HG02798 (cell line): ENCODE measurements around the gene PDZK1.
"Not testable (repeated sequence)": the region's sequence is repeated elsewhere in the genome, so short reads cannot be mapped to it uniquely, and the experiment has no call there.

ENCODE experiments used
- ATAC-seq: cut with Tn5 transposase; IDR thresholded peaks from one replicate; pipeline ENCODE4 v1.9.1; 2021; ENCODE audit warnings: mild to moderate bottlenecking; ENCODE audit not compliant: unreplicated experiment, poor library complexity

Gene PDZK1

GRCh38 chr1:145711213-145711651 lies 4.1 kb upstream of the PDZK1 start:
- no peak for ATAC-seq

DNA sequence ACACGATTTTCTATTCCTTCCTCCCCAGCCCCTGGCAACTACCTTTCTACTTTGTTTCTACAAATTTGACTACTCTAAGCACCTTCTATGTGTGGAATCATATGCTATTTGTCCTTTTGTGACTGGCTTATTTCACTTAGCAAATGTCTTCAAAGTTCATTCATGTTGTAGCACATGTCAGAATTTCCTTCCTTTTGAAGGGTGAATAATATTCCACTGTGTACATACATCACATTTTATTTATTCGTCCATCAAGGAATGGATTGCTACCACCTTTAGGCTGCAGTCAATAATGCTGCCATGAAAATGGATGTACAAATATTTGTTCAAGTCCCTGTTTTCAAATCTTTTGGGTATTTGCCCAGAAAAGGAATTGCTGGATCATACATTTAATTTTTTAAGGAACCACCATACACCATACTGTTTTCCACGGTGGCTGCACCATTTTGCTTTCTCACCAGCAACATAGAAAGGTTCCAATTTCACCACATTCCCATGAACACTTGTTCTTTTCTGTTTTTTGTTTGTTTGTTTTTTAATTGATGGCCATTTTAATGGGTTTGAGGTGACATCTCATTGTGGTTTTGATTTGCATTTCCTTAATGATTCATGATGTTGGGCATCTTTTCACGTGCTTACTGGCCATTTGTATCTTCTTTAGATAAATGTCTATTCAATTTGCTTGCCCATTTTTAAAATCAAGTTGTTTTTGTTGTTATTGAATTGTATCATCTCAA lies 3.3 kb upstream of the PDZK1 start:
- no peak for ATAC-seq

DNA sequence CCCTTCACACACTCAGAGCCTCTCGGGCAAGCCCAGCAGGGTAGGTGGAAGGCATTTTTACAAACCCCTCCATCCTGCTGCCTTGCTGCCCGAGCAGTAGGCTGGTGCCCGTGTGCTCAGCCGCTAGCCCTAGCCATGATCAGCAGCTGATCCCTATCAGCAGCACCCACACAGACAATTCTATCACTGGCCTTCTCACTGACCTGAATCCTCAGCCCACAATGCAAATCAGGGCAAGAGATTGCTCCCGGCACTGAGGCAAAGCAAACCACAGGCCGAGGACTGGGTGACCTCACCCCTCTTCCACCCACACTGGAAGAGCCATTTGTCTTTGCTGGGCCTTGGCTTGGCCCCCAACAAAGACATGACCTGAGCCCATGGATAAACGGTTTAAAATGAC lies 895 bp upstream of the PDZK1 start:
- ATAC-seq = no peak

GRCh38 chr1:145706086-145706664 lies 993 bp downstream of the PDZK1 start:
- no peak for ATAC-seq

DNA sequence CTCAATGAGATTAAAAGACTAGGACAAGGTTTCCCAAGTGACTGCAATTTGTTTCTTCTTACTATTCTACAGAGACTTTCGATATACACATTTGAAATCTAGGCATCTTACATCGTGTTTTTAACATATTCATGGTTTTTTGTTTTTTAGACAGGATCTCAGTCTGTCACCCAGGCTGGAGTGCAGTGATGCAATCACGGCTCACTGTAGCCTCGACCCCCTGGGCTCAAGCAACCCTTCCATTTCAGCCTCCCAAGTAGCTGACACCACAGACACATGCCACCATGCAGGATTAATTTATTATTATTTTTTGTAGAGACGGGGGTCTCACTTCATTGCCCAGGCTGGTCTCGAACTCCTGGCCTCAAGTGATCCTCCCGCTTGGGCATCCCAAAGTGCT lies 1.5 kb downstream of the PDZK1 start:
- no peak for ATAC-seq

- ATAC-seq = no peak
Measured at GRCh38 chr1:145702826-145703225, 4.3 kb downstream of the PDZK1 start.

GRCh38 chr1:145702052-145702451 lies 5.1 kb downstream of the PDZK1 start:
- ATAC-seq = no peak

GRCh38 chr1:145701306-145701862 lies 5.8 kb downstream of the PDZK1 start:
- no peak for ATAC-seq

DNA sequence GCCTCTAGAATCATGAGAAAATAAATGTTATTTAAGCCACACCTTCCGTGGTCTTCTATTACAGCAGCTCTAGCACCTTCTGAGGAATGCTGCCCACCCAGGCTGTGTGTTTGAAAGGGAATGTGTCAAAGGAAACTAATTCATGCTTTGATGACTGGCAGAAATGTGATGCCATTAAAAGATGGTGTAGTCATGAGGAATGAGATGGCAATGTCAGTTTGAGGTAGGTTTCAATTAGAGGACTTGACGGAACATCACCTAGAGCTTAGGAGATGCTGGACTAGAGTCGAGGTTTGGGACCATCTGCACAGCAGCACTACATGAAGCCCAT lies 10.6 kb downstream of the PDZK1 start:
- no peak for ATAC-seq

DNA sequence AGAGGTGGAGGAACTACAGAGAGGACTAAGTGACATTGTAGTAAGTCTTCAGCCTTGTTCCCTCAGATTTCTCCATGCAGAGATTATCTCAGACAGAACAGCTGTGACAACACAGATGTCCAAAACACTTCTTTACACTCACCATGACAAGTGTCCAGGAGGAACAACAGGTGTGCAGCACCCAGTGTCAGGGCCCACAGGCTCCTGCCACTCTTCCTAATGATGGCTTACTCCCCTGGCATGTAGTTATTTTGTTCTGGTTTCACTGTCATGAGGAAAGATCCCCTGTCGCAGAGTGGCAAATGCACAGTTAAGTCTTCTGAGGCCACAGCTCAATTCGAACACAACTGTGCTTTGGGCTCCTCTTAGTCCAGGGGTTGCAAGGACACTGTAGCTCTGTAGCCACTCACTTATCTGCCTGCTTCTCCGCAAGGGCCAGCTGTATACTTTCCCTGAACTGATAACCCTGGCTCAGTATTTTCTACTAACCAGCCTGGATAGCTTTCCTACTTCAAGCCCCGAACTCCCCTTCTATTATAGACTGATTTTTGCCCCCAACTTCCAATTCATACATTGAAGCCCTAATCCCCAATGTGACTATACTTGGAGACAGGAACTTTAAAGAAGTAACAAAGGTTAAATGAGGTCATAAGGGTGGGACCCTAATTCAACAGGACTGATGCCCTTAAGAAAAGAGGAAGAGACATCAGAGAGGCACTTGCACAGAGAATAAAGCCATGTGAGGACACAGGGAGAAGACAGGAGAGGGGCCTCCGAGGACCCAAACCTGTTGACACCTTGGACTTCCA lies 11.1 kb downstream of the PDZK1 start:
- no peak for ATAC-seq

DNA sequence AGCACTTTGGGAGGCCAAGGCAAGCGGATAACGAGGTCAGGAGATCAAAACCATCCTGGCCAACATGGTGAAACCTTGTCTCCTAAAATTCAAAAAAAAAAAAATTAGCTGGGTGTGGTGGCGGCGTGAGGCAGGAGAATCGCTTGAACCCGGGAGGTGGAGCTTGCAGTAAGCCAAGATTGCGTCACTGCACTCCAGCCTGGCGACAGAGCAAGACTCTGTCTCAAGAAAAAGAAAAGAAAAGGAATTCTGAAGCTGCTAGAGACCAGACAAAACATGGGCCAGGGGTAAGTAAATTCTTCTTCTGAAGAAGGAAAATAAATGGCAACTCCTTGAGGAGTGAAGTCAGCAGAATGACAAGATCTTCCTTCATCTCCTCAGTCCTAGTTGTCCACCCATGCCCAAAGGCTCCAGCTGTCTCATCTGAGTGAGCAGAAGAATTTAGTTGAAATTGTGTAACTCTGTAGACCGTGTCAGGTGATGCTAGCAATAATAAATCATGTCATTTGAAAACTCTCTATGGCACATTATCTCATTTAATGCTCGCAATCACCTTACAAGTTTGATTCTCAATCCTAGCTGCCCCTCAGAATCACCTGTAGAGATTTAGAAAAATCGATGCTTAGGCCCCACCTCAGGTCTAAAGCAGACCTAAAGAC lies 14.3 kb downstream of the PDZK1 start:
- no peak for ATAC-seq

- ATAC-seq = peak; percentile 81
Measured at GRCh38 chr1:145690587-145691558, 16.3 kb downstream of the PDZK1 start.

DNA sequence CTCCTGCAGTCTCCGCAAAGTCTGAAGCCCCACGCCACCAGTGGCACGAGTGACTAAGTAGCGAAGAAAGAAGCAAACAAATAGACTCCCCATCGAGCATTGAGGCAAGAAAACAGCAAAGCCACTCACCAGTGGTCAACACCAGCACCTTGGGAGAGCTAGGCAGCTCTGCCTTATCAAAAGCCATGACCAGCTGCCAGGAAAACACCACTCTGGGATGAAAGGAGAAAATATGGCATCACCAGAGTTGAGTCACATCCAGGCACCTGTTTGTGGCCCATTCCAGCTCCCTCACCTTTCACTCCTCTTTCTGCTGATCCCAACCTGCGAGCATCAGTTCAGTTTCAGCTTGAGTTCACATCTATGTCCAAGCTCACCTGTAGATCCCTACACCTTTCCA lies 17.2 kb downstream of the PDZK1 start:
- ATAC-seq = no peak

- ATAC-seq = no peak
Measured at GRCh38 chr1:145688924-145689323, 18.2 kb downstream of the PDZK1 start.

GRCh38 chr1:145688328-145688727 lies 18.8 kb downstream of the PDZK1 start:
- no peak for ATAC-seq

- not testable (repeated sequence) for ATAC-seq
Measured at GRCh38 chr1:145686078-145686477, 21.1 kb downstream of the PDZK1 start.

DNA sequence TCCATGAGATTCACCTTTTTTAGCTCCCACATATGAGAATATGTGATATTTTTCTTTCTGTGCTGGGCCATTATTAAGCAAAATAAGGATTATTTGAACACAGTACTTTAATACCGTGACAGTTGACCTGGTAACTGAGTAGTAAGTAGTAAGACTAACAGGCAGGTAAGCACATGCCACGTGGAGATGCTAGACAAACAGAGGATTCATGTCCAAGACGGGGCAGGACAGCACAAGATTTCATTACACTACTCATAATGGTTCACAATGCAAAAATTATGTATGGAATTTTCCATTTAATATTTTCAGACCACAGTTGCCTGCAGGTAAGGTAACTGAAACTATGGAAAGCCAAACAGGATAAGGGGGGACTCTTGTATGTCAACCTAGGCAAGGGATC lies 22.3 kb downstream of the PDZK1 start:
- not testable (repeated sequence) for ATAC-seq

DNA sequence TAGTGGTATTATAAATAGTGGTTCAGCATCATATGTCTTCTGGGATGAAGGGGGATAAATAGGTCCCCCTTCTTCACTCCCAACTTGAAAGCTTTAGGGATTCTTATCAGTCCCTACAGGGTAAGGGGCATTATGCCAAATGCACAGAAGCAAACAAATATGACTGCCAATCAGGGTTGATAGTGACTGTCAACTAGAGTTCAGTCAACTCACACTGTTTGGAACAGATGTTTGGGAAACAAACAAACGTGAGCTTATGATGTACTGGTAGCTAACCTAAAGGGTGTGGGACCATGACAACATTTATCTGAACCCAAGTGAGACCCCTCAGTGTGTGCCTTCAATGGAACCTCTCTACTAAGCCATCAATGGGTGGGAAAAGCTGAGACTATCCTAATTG lies 34.0 kb downstream of the PDZK1 start:
- ATAC-seq = not testable (repeated sequence)

GRCh38 chr1:145670995-145671745 lies 36.0 kb downstream of the PDZK1 start:
- not testable (repeated sequence) for ATAC-seq
